BJ (cell line): ENCODE data around the gene TTC28. TPM values are rescaled to one million over a fixed set of nuclear protein-coding genes. Genes with fewer than 3 reads are reported as not detected.

Experiments
- CTCF ChIA-PET: fragments of 350-600 bp; formaldehyde crosslinking; extraction: SDS; loops from one replicate; lab custom pipeline; 2021; ENCODE audit warnings: antibody characterized with exemption, inconsistent platforms; lab: Yijun Ruan, JAX
- POLR2A ChIA-PET: fragments of 300-600 bp; sonication (Branson Sonifier 250); formaldehyde crosslinking; extraction: SDS; loops from one replicate; lab custom pipeline; 2021; ENCODE audit warnings: antibody characterized with exemption; lab: Charles Lee
- DNase-seq: peaks from one replicate; pipeline ENCODE4 v3.0.0-alpha.2; 2011; ENCODE audit warnings: low read depth
- H3K27me3 ChIP-seq: 2 replicates; pipeline ENCODE4 v1.6.0; 2011; ENCODE audit warnings: low read length; ENCODE audit not compliant: control insufficient read depth, insufficient read depth
- H3K36me3 ChIP-seq: 2 replicates; pipeline ENCODE4 v1.5.1; 2011; ENCODE audit warnings: low read length; ENCODE audit not compliant: control insufficient read depth, insufficient read depth
- H3K4me3 ChIP-seq: 2 replicates; pipeline ENCODE4 v1.5.1; 2011; ENCODE audit warnings: low read depth, mild to moderate bottlenecking, control low read depth, low read length
- CTCF ChIP-seq: IDR thresholded peaks from 2 replicates; pipeline ENCODE4 v1.5.1; 2011; ENCODE audit warnings: low read depth, mild to moderate bottlenecking, control low read depth, inconsistent platforms, low read length, moderate library complexity; ENCODE audit not compliant: insufficient read depth
- polyA plus RNA-seq: library from polyadenylated mRNA; depleted of rRNA; stranded (reverse); fragments of >200 nt; gene quantifications from 2 replicates; pipeline ENCODE4 v1.2.3, GENCODE V29; 2011

The TTC28 gene
- polyA plus RNA-seq, 1 experiment, result 8.7 TPM

- CTCF ChIA-PET, result no interaction called here
- Histone ChIP-seq H3K27me3 (no peaks in the 10 kb centered on the region), H3K4me3 (no peak overlapping the region), H3K36me3 (no peaks in the 10 kb centered on the region)
- POLR2A ChIA-PET, result no interaction called here
- DNase-seq, result no peak
- no peak for TF ChIP-seq CTCF
Measured at GRCh38 chr22:28548406-28548805, 131.2 kb downstream of the TTC28 start.

- peak; percentile 93 for DNase-seq
- no peaks in the 10 kb centered on the region for H3K27me3 ChIP-seq
- ChIA-PET CTCF (no interaction called here), POLR2A (no interaction called here)
- H3K36me3 ChIP-seq, result no peaks in the 10 kb centered on the region
- H3K4me3 ChIP-seq, result no peak overlapping the region
- TF ChIP-seq CTCF, result no peak
Measured at GRCh38 chr22:28547132-28547842, 132.4 kb downstream of the TTC28 start.

- H3K4me3 ChIP-seq, result no peak overlapping the region
- POLR2A ChIA-PET, result no interaction called here
- CTCF ChIA-PET, result no interaction called here
- no peaks in the 10 kb centered on the region for H3K36me3 ChIP-seq
- no peak for DNase-seq
- TF ChIP-seq CTCF, result no peak
- H3K27me3 ChIP-seq, result no peaks in the 10 kb centered on the region
Measured at GRCh38 chr22:28544431-28544868, 135.2 kb downstream of the TTC28 start.

GRCh38 chr22:28542980-28543621 lies 136.5 kb downstream of the TTC28 start:
- Histone ChIP-seq H3K36me3 (no peaks in the 10 kb centered on the region), H3K27me3 (no peaks in the 10 kb centered on the region), H3K4me3 (no peak overlapping the region)
- no peak for DNase-seq
- TF ChIP-seq CTCF, result no peak
- POLR2A ChIA-PET, result no interaction called here
- CTCF ChIA-PET, result no interaction called here

- Histone ChIP-seq H3K4me3 (no peak overlapping the region), H3K27me3 (no peaks in the 10 kb centered on the region), H3K36me3 (no peaks in the 10 kb centered on the region)
- ChIA-PET POLR2A (no interaction called here), CTCF (interaction anchor here (0.6 kb wide), 1 partner anchor 18 kb away, joined by 3 read pairs; no protein-coding TSS in a partner anchor)
- TF ChIP-seq CTCF, result no peak
- DNase-seq, result no peak
Measured at GRCh38 chr22:28541137-28541536, 138.5 kb downstream of the TTC28 start.
